CD14-positive monocyte (primary cell): ENCODE results near the gene MYOM3. TPM values are rescaled to one million over a fixed set of nuclear protein-coding genes. Genes with fewer than 3 reads are reported as not detected.

Experiments used
- DNase-seq, 3 donors: peaks; one replicate each; pipeline ENCODE4 v3.0.0-alpha.2; 2011 to 2022
- H2AFZ ChIP-seq: 2 replicates; pipeline ENCODE4 v1.6.0; 2012; ENCODE audit warnings: mild to moderate bottlenecking, low read depth, low read length, inconsistent platforms; ENCODE audit not compliant: insufficient read depth, poor library complexity, severe bottlenecking
- H3K27ac ChIP-seq, 2 donors: 1 replicate in 1 of 2; 2 replicates in 1 of 2; pipeline ENCODE4 v1.5.1; 2012 to 2013; ENCODE audit warnings: low read length in 2 of 2, control low read depth in 1 of 2, inconsistent platforms in 1 of 2, low read depth in 1 of 2, mild to moderate bottlenecking in 1 of 2
- H3K27me3 ChIP-seq, 2 donors: one replicate each; pipeline versions ENCODE4 v1.6.0 to v1.6.1; 2011 to 2013; ENCODE audit warnings: low read length in 2 of 2; ENCODE audit not compliant: control insufficient read depth in 2 of 2, insufficient read depth in 2 of 2
- H3K36me3 ChIP-seq, 2 donors: replicated peaks in 1 of 2; 1 replicate in 1 of 2; 2 replicates in 1 of 2; pipeline versions ENCODE4 v1.5.1 to v1.6.1; 2012 to 2013; ENCODE audit warnings: low read length in 2 of 2, control low read depth in 1 of 2, inconsistent platforms in 1 of 2, mild to moderate bottlenecking in 1 of 2; ENCODE audit not compliant: insufficient read depth in 2 of 2, control insufficient read depth in 1 of 2
- H3K4me1 ChIP-seq, 2 donors: 1 replicate in 1 of 2; 2 replicates in 1 of 2; pipeline versions ENCODE4 v1.5.1 to v1.6.1; 2012 to 2013; ENCODE audit warnings: low read length in 2 of 2, control low read depth in 1 of 2, inconsistent platforms in 1 of 2, mild to moderate bottlenecking in 1 of 2, moderate library complexity in 1 of 2; ENCODE audit not compliant: insufficient read depth in 2 of 2, control insufficient read depth in 1 of 2
- H3K4me2 ChIP-seq: replicated peaks from 2 replicates; pipeline ENCODE3; 2012; ENCODE audit warnings: low read length, moderate library complexity, mild to moderate bottlenecking; ENCODE audit not compliant: poor library complexity, severe bottlenecking; ENCODE audit errors: extremely low read depth
- H3K4me3 ChIP-seq, 3 experiments: fragments of 200-600 bp in 1 of 3; sonication (generic) in 1 of 3; replicated peaks in 1 of 3; 1 replicate in 2 of 3; 2 replicates in 1 of 3; pipeline ENCODE4 v1.5.1; 2011 to 2013; ENCODE audit warnings: low read length in 3 of 3, mild to moderate bottlenecking in 3 of 3, control low read depth in 2 of 3, low read depth in 2 of 3, inconsistent platforms in 1 of 3, moderate library complexity in 1 of 3
- H3K79me2 ChIP-seq: 2 replicates; pipeline ENCODE4 v1.6.0; 2012; ENCODE audit warnings: mild to moderate bottlenecking, control low read depth, inconsistent platforms, low read length, moderate library complexity; ENCODE audit not compliant: insufficient read depth
- H3K9ac ChIP-seq: 2 replicates; pipeline ENCODE4 v1.6.0; 2017; ENCODE audit warnings: low read length, mild to moderate bottlenecking; ENCODE audit not compliant: insufficient read depth, poor library complexity, severe bottlenecking
- H3K9me3 ChIP-seq, 2 donors: replicated peaks in 1 of 2; 1 replicate in 1 of 2; 2 replicates in 1 of 2; pipeline versions ENCODE4 v1.5.1 to v1.6.1; 2012 to 2013; ENCODE audit warnings: low read length in 2 of 2, control low read depth in 1 of 2; ENCODE audit not compliant: control insufficient read depth in 1 of 2, insufficient read depth in 1 of 2
- H4K20me1 ChIP-seq: 2 replicates; pipeline ENCODE4 v1.6.0; 2012; ENCODE audit warnings: mild to moderate bottlenecking, low read length, control low read depth, moderate library complexity; ENCODE audit not compliant: insufficient read depth
- H3K27ac Mint-ChIP-seq, 7 donors: one replicate each; pipeline ENCODE4 v1.8.0; 2020; ENCODE audit warnings: mild to moderate bottlenecking in 7 of 7, mixed read lengths in 7 of 7, moderate library complexity in 6 of 7, inconsistent platforms in 2 of 7
- H3K27me3 Mint-ChIP-seq, 3 donors: one replicate each; pipeline ENCODE4 v1.8.0; 2021 to 2022; ENCODE audit warnings: low read depth in 3 of 3, mild to moderate bottlenecking in 3 of 3, mixed read lengths in 3 of 3, moderate library complexity in 3 of 3, inconsistent platforms in 1 of 3
- H3K36me3 Mint-ChIP-seq, 2 donors: one replicate each; pipeline ENCODE4 v1.8.0; 2020; ENCODE audit warnings: mixed read lengths in 2 of 2, inconsistent platforms in 1 of 2, mild to moderate bottlenecking in 1 of 2
- H3K4me1 Mint-ChIP-seq: one replicate; pipeline ENCODE4 v1.8.0; 2020; ENCODE audit warnings: mild to moderate bottlenecking, mixed read lengths
- H3K4me3 Mint-ChIP-seq, 2 donors: one replicate each; pipeline ENCODE4 v1.8.0; 2020; ENCODE audit warnings: mild to moderate bottlenecking in 2 of 2, mixed read lengths in 2 of 2, moderate library complexity in 1 of 2
- H3K9me3 Mint-ChIP-seq, 7 donors: one replicate each; pipeline ENCODE4 v1.8.0; 2020 to 2022; ENCODE audit warnings: mixed read lengths in 7 of 7, mild to moderate bottlenecking in 6 of 7, moderate library complexity in 6 of 7, inconsistent platforms in 2 of 7
- CTCF ChIP-seq: fragments of 200-600 bp; IDR thresholded peaks from one replicate; pipeline ENCODE4 v1.8.0; 2022; ENCODE audit warnings: antibody characterized with exemption, mild to moderate bottlenecking
- WGBS: methylation state at CpG from one replicate; pipeline ENCODE4 v1.1.5; 2013; ENCODE audit warnings: missing lambda C conversion rate; ENCODE audit not compliant: insufficient coverage; 5-methylcytosine and 5-hydroxymethylcytosine counted together
- intact Hi-C, 2 donors: fragments of 100-400 bp; cut with micrococcal nuclease; formaldehyde crosslinking; loops; one replicate each; pipeline versions ENCODE4 v1.15.0 to v1.15.1; 2023
- polyA plus RNA-seq, 3 donors: library from polyadenylated mRNA; depleted of rRNA in 1 of 3; unstranded in 2 of 3; stranded (reverse) in 1 of 3; fragments of 300-500 nt in 2 of 3; fragments of >200 nt in 1 of 3; fragmentation: Illumina TruSeq in 2 of 3; gene quantifications; 1 replicate in 2 of 3; 2 replicates in 1 of 3; pipeline ENCODE4 v1.2.3, GENCODE V29; 2012 to 2021

The MYOM3 gene
- polyA plus RNA-seq, 3 donors: not detected

- intact Hi-C loops: no loop called here
- peaks cover 18 to 24% of the 10 kb centered on the region in 2 donors for H3K4me1 ChIP-seq
- 95% methylated on average over 3 of the region's 6 CpGs for whole genome bisulfite sequencing
- H3K27ac Mint-ChIP-seq: no peak overlapping the region
- no peak for DNase-seq
- no peak overlapping the region for H3K27ac ChIP-seq
- H3K4me1 Mint-ChIP-seq: peaks cover 31% of the 10 kb centered on the region
- TF ChIP-seq CTCF: no peak
- H3K4me3 Mint-ChIP-seq: no peak overlapping the region
- no peaks in the 10 kb centered on the region for H3K27me3 ChIP-seq
- no peaks in the 10 kb centered on the region for H3K9me3 ChIP-seq
- H3K9me3 Mint-ChIP-seq: peaks cover 0 to 3% (median 0%) of the 10 kb centered on the region in 7 donors
- no peak overlapping the region for H3K4me2 ChIP-seq
- H3K79me2 ChIP-seq: no peaks in the 10 kb centered on the region
- peaks cover 0 to 2% (median 0%) of the 10 kb centered on the region in 3 donors for H3K27me3 Mint-ChIP-seq
- H3K36me3 ChIP-seq: no peaks in the 10 kb centered on the region
- H3K9ac ChIP-seq: no peak overlapping the region
- no peaks in the 10 kb centered on the region for H4K20me1 ChIP-seq
- H2AFZ ChIP-seq: no peak overlapping the region
- H3K36me3 Mint-ChIP-seq: no peaks in the 10 kb centered on the region
- no peak overlapping the region for H3K4me3 ChIP-seq
Measured at GRCh38 chr1:24048205-24048869, 63.6 kb downstream of the MYOM3 start.

GRCh38 chr1:24047110-24047477, 64.8 kb downstream of the MYOM3 start:
- Histone ChIP-seq H2AFZ (peak overlapping the region; percentile 6), H3K4me2 (no peak overlapping the region)

More at GRCh38 chr1:24047110-24047477, 64.8 kb downstream of the MYOM3 start:
- no peak overlapping the region for H3K9ac ChIP-seq
- Mint-ChIP-seq H3K27me3 (peaks cover 0 to 2% (median 2%) of the 10 kb centered on the region in 3 donors), H3K4me1 (peaks cover 20% of the 10 kb centered on the region), H3K9me3 (peaks cover 0 to 3% (median 0%) of the 10 kb centered on the region in 7 donors), H3K36me3 (no peaks in the 10 kb centered on the region), H3K27ac (no peak overlapping the region), H3K4me3 (no peak overlapping the region)
- H3K9me3 ChIP-seq: no peaks in the 10 kb centered on the region
- WGBS: 75% methylated on average over 3 of the region's 3 CpGs
- H3K4me1 ChIP-seq: peaks cover 10 to 14% of the 10 kb centered on the region in 2 donors
- no peaks in the 10 kb centered on the region for H3K27me3 ChIP-seq
- intact Hi-C loops: no loop called here
- no peak overlapping the region for H3K27ac ChIP-seq
- DNase-seq: no peak
- H4K20me1 ChIP-seq: no peaks in the 10 kb centered on the region
- H3K36me3 ChIP-seq: no peaks in the 10 kb centered on the region
- no peak overlapping the region for H3K4me3 ChIP-seq
- no peaks in the 10 kb centered on the region for H3K79me2 ChIP-seq
- TF ChIP-seq CTCF: no peak
